GM23338 (cell line): ENCODE data around the gene EHD4. TPM values are rescaled to one million over a fixed set of nuclear protein-coding genes. Genes with fewer than 3 reads are reported as not detected.

ENCODE experiments used
- ATAC-seq: fragments of 200-7000 bp; cut with Tn5 transposase; 3 replicates; pipeline ENCODE4 v1.9.1; 2020
- DNase-seq: peaks from one replicate; pipeline ENCODE4 v3.0.0-alpha.2; 2015; ENCODE audit warnings: low spot score
- H2AFZ ChIP-seq: fragments of 200-600 bp; sonication (generic); 2 replicates; pipeline ENCODE4 v1.8.0; 2016; ENCODE audit warnings: antibody characterized with exemption, mild to moderate bottlenecking, moderate library complexity
- H3F3A ChIP-seq: fragments of 200-600 bp; sonication (generic); replicated peaks from 2 replicates; pipeline ENCODE4 v1.8.0; 2017; ENCODE audit warnings: antibody characterized with exemption, mixed run types, low read depth
- H3K27ac ChIP-seq: fragments of 200-600 bp; sonication (generic); 2 replicates; pipeline ENCODE4 v1.6.1; 2016; ENCODE audit warnings: low read depth
- H3K27me3 ChIP-seq: fragments of 200-600 bp; sonication (generic); 2 replicates; pipeline ENCODE4 v1.8.0; 2016; ENCODE audit warnings: mild to moderate bottlenecking, mixed run types, moderate library complexity; ENCODE audit not compliant: insufficient read depth
- H3K36me3 ChIP-seq: fragments of 200-600 bp; sonication (generic); 2 replicates; pipeline ENCODE4 v1.8.0; 2016; ENCODE audit warnings: mild to moderate bottlenecking; ENCODE audit not compliant: insufficient read depth
- H3K4me1 ChIP-seq: fragments of 200-600 bp; sonication (generic); 2 replicates; pipeline ENCODE4 v1.8.0; 2016; ENCODE audit warnings: mild to moderate bottlenecking, moderate library complexity; ENCODE audit not compliant: insufficient read depth
- H3K4me2 ChIP-seq: fragments of 200-600 bp; sonication (generic); 2 replicates; pipeline ENCODE4 v1.7.1; 2017; ENCODE audit warnings: mixed run types
- H3K4me3 ChIP-seq: fragments of 200-600 bp; sonication (generic); 2 replicates; pipeline ENCODE4 v1.6.1; 2016; ENCODE audit warnings: mixed run types
- H3K79me2 ChIP-seq: fragments of 200-600 bp; sonication (generic); replicated peaks from 2 replicates; pipeline ENCODE4 v1.8.0; 2017; ENCODE audit warnings: mild to moderate bottlenecking; ENCODE audit not compliant: insufficient read depth
- H3K9me2 ChIP-seq: fragments of 200-600 bp; sonication (generic); 2 replicates; pipeline ENCODE4 v1.8.0; 2017; ENCODE audit not compliant: insufficient read depth
- H4K20me1 ChIP-seq: fragments of 200-600 bp; sonication (generic); replicated peaks from 2 replicates; pipeline ENCODE4 v1.8.0; 2017; ENCODE audit warnings: mild to moderate bottlenecking; ENCODE audit not compliant: insufficient read depth
- H3K27ac Mint-ChIP-seq: 2 replicates; pipeline ENCODE4 v1.8.0; 2020; ENCODE audit warnings: inconsistent platforms, mild to moderate bottlenecking, moderate library complexity, mixed read lengths
- H3K27me3 Mint-ChIP-seq: 3 replicates; pipeline ENCODE4 v1.8.0; 2022; ENCODE audit warnings: low read depth, mild to moderate bottlenecking, moderate library complexity, mixed read lengths, inconsistent platforms; ENCODE audit not compliant: insufficient read depth, poor library complexity
- H3K36me3 Mint-ChIP-seq: 3 replicates; pipeline ENCODE4 v1.8.0; 2021; ENCODE audit warnings: low read depth, mild to moderate bottlenecking, inconsistent platforms, moderate library complexity, mixed read lengths
- H3K4me1 Mint-ChIP-seq: 3 replicates; pipeline ENCODE4 v1.8.0; 2020; ENCODE audit warnings: mild to moderate bottlenecking, inconsistent platforms, mixed read lengths
- H3K4me3 Mint-ChIP-seq: 3 replicates; pipeline ENCODE4 v1.8.0; 2021; ENCODE audit warnings: moderate library complexity, mild to moderate bottlenecking, inconsistent platforms, mixed read lengths
- H3K9me3 Mint-ChIP-seq: 3 replicates; pipeline ENCODE4 v1.8.0; 2020; ENCODE audit warnings: moderate library complexity, mild to moderate bottlenecking, inconsistent platforms, mixed read lengths
- CREB1 ChIP-seq: fragments of 250-450 bp; sonication (Bioruptor Pico); IDR thresholded peaks from 2 replicates; pipeline ENCODE4 v1.5.0; 2020; ENCODE audit warnings: low read depth, mild to moderate bottlenecking, moderate library complexity
- CTCF ChIP-seq, 2 experiments: fragments of 200-600 bp in 1 of 2; sonication (generic) in 1 of 2; conservative IDR thresholded peaks; 2 replicates each; pipeline versions ENCODE4 v1.5.1 to v1.6.1; 2016 to 2017; ENCODE audit warnings: antibody characterized with exemption in 2 of 2, low read depth in 2 of 2, mild to moderate bottlenecking in 2 of 2, moderate library complexity in 1 of 2
- ETS1 ChIP-seq: IDR thresholded peaks from 2 replicates; pipeline ENCODE4 v1.6.1; 2016; ENCODE audit warnings: antibody characterized with exemption
- EZH2 ChIP-seq: fragments of 200-600 bp; sonication (generic); IDR thresholded peaks from one replicate; pipeline ENCODE4 v1.8.0; 2017; ENCODE audit warnings: antibody characterized with exemption, mild to moderate bottlenecking, low read depth; ENCODE audit not compliant: unreplicated experiment
- EZH2phosphoT487 ChIP-seq: fragments of 200-600 bp; sonication (generic); IDR thresholded peaks from one replicate; pipeline ENCODE4 v1.8.1; 2018; ENCODE audit warnings: antibody characterized with exemption; ENCODE audit not compliant: unreplicated experiment
- JUNB ChIP-seq: IDR thresholded peaks from one replicate; pipeline ENCODE4 v1.6.1; 2016; ENCODE audit warnings: antibody characterized with exemption; ENCODE audit not compliant: unreplicated experiment
- NANOG ChIP-seq: IDR thresholded peaks from 2 replicates; pipeline ENCODE4 v1.6.1; 2016; ENCODE audit warnings: antibody characterized with exemption, borderline replicate concordance
- POLR2AphosphoS5 ChIP-seq: IDR thresholded peaks from 2 replicates; pipeline ENCODE4 v1.6.1; 2016; ENCODE audit warnings: antibody characterized with exemption, low read depth
- REST ChIP-seq: IDR thresholded peaks from one replicate; pipeline ENCODE4 v1.6.1; 2018; ENCODE audit warnings: antibody characterized with exemption; ENCODE audit not compliant: unreplicated experiment
- STAT1 ChIP-seq: IDR thresholded peaks from one replicate; pipeline ENCODE4 v1.6.1; 2016; ENCODE audit warnings: antibody characterized with exemption; ENCODE audit not compliant: unreplicated experiment
- ZNF114 ChIP-seq: fragments of 250-450 bp; sonication (Bioruptor Pico); IDR thresholded peaks from 2 replicates; pipeline ENCODE4 v1.5.0; 2020; ENCODE audit warnings: mild to moderate bottlenecking, moderate library complexity
- ZNF331 ChIP-seq: fragments of 250-450 bp; sonication (Bioruptor Pico); IDR thresholded peaks from 2 replicates; pipeline ENCODE4 v1.5.0; 2020; ENCODE audit warnings: low read depth, mild to moderate bottlenecking, moderate library complexity
- ZNF462 ChIP-seq: fragments of 250-450 bp; sonication (Bioruptor Pico); IDR thresholded peaks from 2 replicates; pipeline ENCODE4 v1.5.0; 2020; ENCODE audit warnings: mild to moderate bottlenecking, moderate library complexity
- polyA plus RNA-seq: library from polyadenylated mRNA; unstranded; fragments of >200 nt; fragmentation: Nextera tagmentation; extraction: Ambion mirVana; gene quantifications from 2 replicates; pipeline ENCODE4 v1.2.1, GENCODE V29; 2016
- total RNA-seq: library from RNA; depleted of rRNA; stranded (reverse); fragments of >200 nt; shearing (Covaris generic); gene quantifications from 2 replicates; pipeline ENCODE4 v1.2.3, GENCODE V29; 2014

The EHD4 gene
- total and polyA plus RNA-seq, 2 experiments from 2014 or later: 13.0 to 31.0 TPM

- Histone ChIP-seq H3K9me2 (no peaks in the 10 kb centered on the region), H4K20me1 (no peaks in the 10 kb centered on the region), H3F3A (no peaks in the 10 kb centered on the region), H3K79me2 (no peaks in the 10 kb centered on the region), H3K27ac (no peak overlapping the region), H3K4me2 (no peak overlapping the region), H3K36me3 (no peaks in the 10 kb centered on the region), H2AFZ (peak overlapping the region; percentile 90; the same call in 1 of the 2 replicates), H3K4me1 (peaks cover 8% of the 10 kb centered on the region; the same call in 1 of the 2 replicates), H3K4me3 (no peak overlapping the region), H3K27me3 (no peaks in the 10 kb centered on the region)
- H3K27me3 Mint-ChIP-seq: peaks cover 7% of the 10 kb centered on the region
- H3K4me1 Mint-ChIP-seq: peaks cover 7% of the 10 kb centered on the region
- DNase-seq (no peak), ATAC-seq (peak; percentile 29)
- H3K4me3 Mint-ChIP-seq: no peak overlapping the region
- no peak overlapping the region for H3K27ac Mint-ChIP-seq
- TF ChIP-seq CTCF (conservative IDR thresholded peaks at IDR 0.05; ENCODE audit: low read depth in 2 of 2): no peak
- TF ChIP-seq ZNF114 (CRISPR knock-in tag): no peak
- TF ChIP-seq REST: no peak
- no peak for TF ChIP-seq ETS1
- no peak for TF ChIP-seq NANOG
- TF ChIP-seq EZH2: no peak
- TF ChIP-seq STAT1: no peak
- TF ChIP-seq JUNB: no peak
- TF ChIP-seq ZNF331 (CRISPR knock-in tag): no peak
- TF ChIP-seq POLR2AphosphoS5: no peak
- no peak for TF ChIP-seq EZH2phosphoT487
- TF ChIP-seq CREB1 (CRISPR knock-in tag): no peak
- TF ChIP-seq ZNF462 (CRISPR knock-in tag): no peak
- H3K9me3 Mint-ChIP-seq: no peaks in the 10 kb centered on the region
- no peaks in the 10 kb centered on the region for H3K36me3 Mint-ChIP-seq
Measured at GRCh38 chr15:41988896-41989572, 16.7 kb upstream of the EHD4 start.
